Measurements from ENCODE around the gene PFN1. TPM values are rescaled to one million over a fixed set of nuclear protein-coding genes. Genes with fewer than 3 reads are reported as not detected.

PFN1 gene
- total and polyA plus RNA-seq, 2 donors (not counting 3 experiments of a cell fraction or from before 2014, with no cell fraction given): 1,191 to 1,577 TPM

DNA sequence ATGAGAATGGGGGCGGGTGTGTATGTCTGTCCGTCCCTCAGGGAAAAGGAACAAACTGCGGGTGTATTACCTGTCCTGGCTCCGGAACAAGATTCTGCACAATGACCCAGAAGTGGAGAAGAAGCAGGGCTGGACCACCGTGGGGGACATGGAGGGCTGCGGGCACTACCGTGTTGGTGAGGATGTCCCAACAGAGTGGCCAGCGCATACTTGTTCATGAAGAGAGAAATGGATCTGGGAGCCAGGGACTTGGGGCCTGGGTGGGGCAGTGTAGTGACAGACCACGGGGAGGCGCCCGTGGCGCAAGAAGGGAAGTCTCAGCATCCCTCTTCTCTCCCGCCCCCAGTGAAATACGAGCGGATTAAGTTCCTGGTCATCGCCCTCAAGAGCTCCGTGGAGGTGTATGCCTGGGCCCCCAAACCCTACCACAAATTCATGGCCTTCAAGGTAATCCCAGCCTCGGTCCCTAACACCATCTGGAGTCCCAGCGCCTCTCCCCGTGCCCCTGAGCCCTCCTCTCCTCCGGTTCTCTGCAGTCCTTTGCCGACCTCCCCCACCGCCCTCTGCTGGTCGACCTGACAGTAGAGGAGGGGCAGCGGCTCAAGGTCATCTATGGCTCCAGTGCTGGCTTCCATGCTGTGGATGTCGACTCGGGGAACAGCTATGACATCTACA lies 52.5 kb downstream of the PFN1 start:
- H3K36me3 ChIP-seq (ENCODE audit: control insufficient read depth in 2 of 2, extremely low read depth in 1 of 2, insufficient read depth in 2 of 2, low read length in 2 of 2): peaks cover 0 to 55% of the 10 kb centered on the region in 2 experiments
- no peak overlapping the region for H2AFZ ChIP-seq (ENCODE audit: low read depth, low read length)
- no peaks in the 10 kb centered on the region for H3K9me1 ChIP-seq (replicated peaks; ENCODE audit: control insufficient read depth, extremely low read depth, insufficient read depth, low read length)
- H4K20me1 ChIP-seq (replicated peaks; ENCODE audit: control insufficient read depth, extremely low read depth, insufficient read depth, low read length): no peaks in the 10 kb centered on the region
- TF ChIP-seq MAX (IDR thresholded peaks at IDR 0.05; ENCODE audit: insufficient read depth, insufficient read length) (no peak), EZH2 (IDR thresholded peaks at IDR 0.05; ENCODE audit: borderline replicate concordance, low read depth, low read length, severe bottlenecking) (no peak), GATA2 (IDR thresholded peaks at IDR 0.05; ENCODE audit: insufficient read depth, insufficient read length, low read depth, low read length) (no peak), POLR2A (IDR thresholded peaks at IDR 0.05; ENCODE audit: low read depth, low read length) (no peak), MYC (IDR thresholded peaks at IDR 0.05; ENCODE audit: low read depth, low read length) (no peak), JUN (IDR thresholded peaks at IDR 0.05; ENCODE audit: borderline replicate concordance, insufficient read depth, insufficient read length, low read depth) (no peak), FOS (IDR thresholded peaks at IDR 0.05; ENCODE audit: borderline replicate concordance, insufficient read depth, low read length) (no peak), POLR2AphosphoS5 (IDR thresholded peaks at IDR 0.05; ENCODE audit: insufficient read depth, low read depth, low read length) (no peak)
- TF ChIP-seq, protein P1, sequence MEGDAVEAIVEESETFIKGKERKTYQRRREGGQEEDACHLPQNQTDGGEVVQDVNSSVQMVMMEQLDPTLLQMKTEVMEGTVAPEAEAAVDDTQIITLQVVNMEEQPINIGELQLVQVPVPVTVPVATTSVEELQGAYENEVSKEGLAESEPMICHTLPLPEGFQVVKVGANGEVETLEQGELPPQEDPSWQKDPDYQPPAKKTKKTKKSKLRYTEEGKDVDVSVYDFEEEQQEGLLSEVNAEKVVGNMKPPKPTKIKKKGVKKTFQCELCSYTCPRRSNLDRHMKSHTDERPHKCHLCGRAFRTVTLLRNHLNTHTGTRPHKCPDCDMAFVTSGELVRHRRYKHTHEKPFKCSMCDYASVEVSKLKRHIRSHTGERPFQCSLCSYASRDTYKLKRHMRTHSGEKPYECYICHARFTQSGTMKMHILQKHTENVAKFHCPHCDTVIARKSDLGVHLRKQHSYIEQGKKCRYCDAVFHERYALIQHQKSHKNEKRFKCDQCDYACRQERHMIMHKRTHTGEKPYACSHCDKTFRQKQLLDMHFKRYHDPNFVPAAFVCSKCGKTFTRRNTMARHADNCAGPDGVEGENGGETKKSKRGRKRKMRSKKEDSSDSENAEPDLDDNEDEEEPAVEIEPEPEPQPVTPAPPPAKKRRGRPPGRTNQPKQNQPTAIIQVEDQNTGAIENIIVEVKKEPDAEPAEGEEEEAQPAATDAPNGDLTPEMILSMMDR (IDR thresholded peaks at IDR 0.05; ENCODE audit: extremely low read depth in 1 of 2, insufficient read depth in 1 of 2, low read depth in 1 of 2, low read length in 2 of 2): no peak
- H3K4me1 ChIP-seq (ENCODE audit: control insufficient read depth, extremely low read depth, insufficient read depth, low read length): peaks cover 6% of the 10 kb centered on the region
- dilution Hi-C loops (cut with MboI; ENCODE audit: extremely low pct_ligation_motif_present, low sequenced_read_pairs) (no loop called here), intact Hi-C loops (cut with micrococcal nuclease) (no loop called here)
- no TSS peak for BruUV-seq (replicated peaks)
- no peak overlapping the region for H3K27ac ChIP-seq (ENCODE audit: insufficient read depth, low read depth, low read length)
- no peak overlapping the region for H3K9ac ChIP-seq (replicated peaks; ENCODE audit: extremely low read depth, insufficient read depth, low read length)
- no peak overlapping the region for H3K4me2 ChIP-seq (ENCODE audit: insufficient read depth, low read length)
- DNase-seq (ENCODE audit: low read depth, low spot score) (no peak), FAIRE-seq (no peak)
- H3K4me3 ChIP-seq (replicated peaks in 1 of 3; ENCODE audit: insufficient read depth in 1 of 3, low read depth in 1 of 3, low read length in 3 of 3): no peak overlapping the region
- no peaks in the 10 kb centered on the region for H3K79me2 ChIP-seq (ENCODE audit: control insufficient read depth, insufficient read depth, low read length)
- ChIA-PET POLR2A (no interaction called here), CTCF (interaction anchor here (1.2 to 1.5 kb wide), 4 partner anchors 13 to 108 kb away, joined by 3 to 7 read pairs (median 5); no protein-coding TSS in a partner anchor)
- H3K27me3 ChIP-seq (ENCODE audit: control insufficient read depth in 2 of 2, insufficient read depth in 2 of 2, low read length in 2 of 2): no peaks in the 10 kb centered on the region
- no peaks in the 10 kb centered on the region for H3K9me3 ChIP-seq (replicated peaks; ENCODE audit: control insufficient read depth, insufficient read depth, low read length)

Small RNAs within 50 kb of the gene (microRNA-seq; reads per million reads assigned to microRNA genes)
- not detected for gene MIR6864 (ENCODE audit: borderline number of aligned reads, borderline replicate concordance)
- not detected for gene MIR6865 (ENCODE audit: borderline number of aligned reads, borderline replicate concordance)

Small RNAs within 50 kb of the gene (small RNA-seq; reads per million reads assigned to genes)
- gene MIR6864 (ENCODE audit: insufficient read depth, insufficient read length, low read depth, low replicate concordance) (not detected), gene MIR6865 (ENCODE audit: insufficient read depth, insufficient read length, low read depth, low replicate concordance) (not detected)

Other genes with a start within 250 kb of the PFN1 start
- 58.5 and 63.9 TPM in 2 replicates for gene PELP1, start 244.4 kb downstream of the PFN1 start, total RNA-seq
- 26.8 and 41.2 TPM in 2 replicates for gene PELP1, start 244.4 kb downstream of the PFN1 start, polyA plus RNA-seq
- gene ARRB2, start 237.9 kb downstream of the PFN1 start, total RNA-seq: 21.3 and 25.2 TPM in 2 replicates
- 18.6 and 19.1 TPM in 2 replicates for gene ARRB2, start 237.9 kb downstream of the PFN1 start, polyA plus RNA-seq
- 11.7 and 12.9 TPM in 2 replicates for gene MED11, start 217.1 kb downstream of the PFN1 start, total RNA-seq
- 21.2 and 23.8 TPM in 2 replicates for gene MED11, start 217.1 kb downstream of the PFN1 start, polyA plus RNA-seq
- gene ZMYND15, start 208.7 kb downstream of the PFN1 start, total RNA-seq: 0.44 TPM in 1 of 2 replicates, not detected in the other
- 0.12 and 0.18 TPM in 2 replicates for gene ZMYND15, start 208.7 kb downstream of the PFN1 start, polyA plus RNA-seq
- 4.8 and 5.4 TPM in 2 replicates for gene CXCL16, start 208.6 kb downstream of the PFN1 start, total RNA-seq
- gene CXCL16, start 208.6 kb downstream of the PFN1 start, polyA plus RNA-seq: 6.1 and 7.3 TPM in 2 replicates
- gene TM4SF5, start 176.6 kb downstream of the PFN1 start, total RNA-seq: not detected in 2 replicates
- not detected in 2 replicates for gene TM4SF5, start 176.6 kb downstream of the PFN1 start, polyA plus RNA-seq
- not detected in 2 replicates for gene VMO1, start 162.2 kb downstream of the PFN1 start, total RNA-seq
- 0.23 and 0.27 TPM in 2 replicates for gene VMO1, start 162.2 kb downstream of the PFN1 start, polyA plus RNA-seq
- not detected in 2 replicates for gene GLTPD2, start 159.6 kb downstream of the PFN1 start, total RNA-seq
- not detected in 2 replicates for gene GLTPD2, start 159.6 kb downstream of the PFN1 start, polyA plus RNA-seq
- 203 and 214 TPM in 2 replicates for gene PSMB6, start 152.4 kb downstream of the PFN1 start, total RNA-seq
- gene PSMB6, start 152.4 kb downstream of the PFN1 start, polyA plus RNA-seq: 598 and 599 TPM in 2 replicates
- gene PLD2, start 141.4 kb downstream of the PFN1 start, total RNA-seq: 52.3 and 58.7 TPM in 2 replicates
- 53.6 and 54.7 TPM in 2 replicates for gene PLD2, start 141.4 kb downstream of the PFN1 start, polyA plus RNA-seq
- gene MINK1, start 115.2 kb downstream of the PFN1 start, total RNA-seq: 87.5 and 89.4 TPM in 2 replicates
- 46.8 and 53.6 TPM in 2 replicates for gene MINK1, start 115.2 kb downstream of the PFN1 start, polyA plus RNA-seq
- gene C17orf107, start 49.0 kb downstream of the PFN1 start, total RNA-seq: 1.0 and 1.5 TPM in 2 replicates
- 0.68 and 0.86 TPM in 2 replicates for gene C17orf107, start 49.0 kb downstream of the PFN1 start, polyA plus RNA-seq
- gene CHRNE, start 45.4 kb downstream of the PFN1 start, total RNA-seq: 0.76 and 0.84 TPM in 2 replicates
- 1.1 and 1.3 TPM in 2 replicates for gene CHRNE, start 45.4 kb downstream of the PFN1 start, polyA plus RNA-seq
- gene GP1BA, start 16.3 kb downstream of the PFN1 start, total RNA-seq: not detected in 2 replicates
- not detected in 2 replicates for gene GP1BA, start 16.3 kb downstream of the PFN1 start, polyA plus RNA-seq
- gene SLC25A11, start 8.5 kb downstream of the PFN1 start, total RNA-seq: 50.2 and 58.2 TPM in 2 replicates
- gene SLC25A11, start 8.5 kb downstream of the PFN1 start, polyA plus RNA-seq: 95.2 and 110 TPM in 2 replicates
- gene RNF167, start 8.3 kb downstream of the PFN1 start, total RNA-seq: 60.2 and 61.0 TPM in 2 replicates
- 87.6 and 121 TPM in 2 replicates for gene RNF167, start 8.3 kb downstream of the PFN1 start, polyA plus RNA-seq
- gene ENO3, start 2.6 kb upstream of the PFN1 start, total RNA-seq: 5.1 and 5.5 TPM in 2 replicates
- 5.9 and 6.5 TPM in 2 replicates for gene ENO3, start 2.6 kb upstream of the PFN1 start, polyA plus RNA-seq
- 65.1 and 75.2 TPM in 2 replicates for gene SPAG7, start 19.3 kb upstream of the PFN1 start, total RNA-seq
- 58.4 and 68.6 TPM in 2 replicates for gene SPAG7, start 19.3 kb upstream of the PFN1 start, polyA plus RNA-seq
- 51.0 and 56.7 TPM in 2 replicates for gene CAMTA2, start 39.1 kb upstream of the PFN1 start, total RNA-seq
- gene CAMTA2, start 39.1 kb upstream of the PFN1 start, polyA plus RNA-seq: 33.8 and 47.2 TPM in 2 replicates
- gene INCA1, start 49.0 kb upstream of the PFN1 start, total RNA-seq: 0.71 and 1.0 TPM in 2 replicates
- gene INCA1, start 49.0 kb upstream of the PFN1 start, polyA plus RNA-seq: 0.99 and 1.0 TPM in 2 replicates
- 171 and 174 TPM in 2 replicates for gene KIF1C, start 49.4 kb upstream of the PFN1 start, total RNA-seq
- gene KIF1C, start 49.4 kb upstream of the PFN1 start, polyA plus RNA-seq: 33.6 and 33.9 TPM in 2 replicates
- not detected in 2 replicates for gene SLC52A1, start 86.9 kb upstream of the PFN1 start, total RNA-seq
- gene SLC52A1, start 86.9 kb upstream of the PFN1 start, polyA plus RNA-seq: 0.04 and 0.08 TPM in 2 replicates
- 1.4 and 1.7 TPM in 2 replicates for gene ZFP3, start 129.9 kb upstream of the PFN1 start, total RNA-seq
- 1.7 and 1.8 TPM in 2 replicates for gene ZFP3, start 129.9 kb upstream of the PFN1 start, polyA plus RNA-seq
- 9.9 and 10.1 TPM in 2 replicates for gene ZNF232, start 163.3 kb upstream of the PFN1 start, total RNA-seq
- gene ZNF232, start 163.3 kb upstream of the PFN1 start, polyA plus RNA-seq: 2.6 and 3.1 TPM in 2 replicates
- gene USP6, start 167.5 kb upstream of the PFN1 start, total RNA-seq: 0.07 and 0.15 TPM in 2 replicates
- under 0.01 and 0.02 TPM in 2 replicates for gene USP6, start 167.5 kb upstream of the PFN1 start, polyA plus RNA-seq
- 5.0 and 5.8 TPM in 2 replicates for gene ZNF594, start 243.3 kb upstream of the PFN1 start, total RNA-seq
- gene ZNF594, start 243.3 kb upstream of the PFN1 start, polyA plus RNA-seq: 1.0 and 1.2 TPM in 2 replicates

All from endothelial cell of umbilical vein (primary cell).